HL-60 (cell line): ENCODE measurements around the gene PLG.
"Not testable (repeated sequence)": the region's sequence is repeated elsewhere in the genome, so short reads cannot be mapped to it uniquely, and the experiment has no call there.

ENCODE experiments used
- POLR2AphosphoS5 ChIP-seq: IDR thresholded peaks from 2 replicates; pipeline ENCODE4 v1.6.1; 2012; ENCODE audit warnings: low read depth
- TF ChIP-seq, protein P1 (sequence below): IDR thresholded peaks from one replicate; pipeline ENCODE4 v1.5.1; 2011; ENCODE audit warnings: low read length, control low read depth, inconsistent platforms; ENCODE audit not compliant: insufficient read depth

GRCh38 chr6:160741012-160741411 is 39.0 kb downstream of the PLG start:
- not testable (repeated sequence) for TF ChIP-seq POLR2AphosphoS5
- TF ChIP-seq, protein P1, sequence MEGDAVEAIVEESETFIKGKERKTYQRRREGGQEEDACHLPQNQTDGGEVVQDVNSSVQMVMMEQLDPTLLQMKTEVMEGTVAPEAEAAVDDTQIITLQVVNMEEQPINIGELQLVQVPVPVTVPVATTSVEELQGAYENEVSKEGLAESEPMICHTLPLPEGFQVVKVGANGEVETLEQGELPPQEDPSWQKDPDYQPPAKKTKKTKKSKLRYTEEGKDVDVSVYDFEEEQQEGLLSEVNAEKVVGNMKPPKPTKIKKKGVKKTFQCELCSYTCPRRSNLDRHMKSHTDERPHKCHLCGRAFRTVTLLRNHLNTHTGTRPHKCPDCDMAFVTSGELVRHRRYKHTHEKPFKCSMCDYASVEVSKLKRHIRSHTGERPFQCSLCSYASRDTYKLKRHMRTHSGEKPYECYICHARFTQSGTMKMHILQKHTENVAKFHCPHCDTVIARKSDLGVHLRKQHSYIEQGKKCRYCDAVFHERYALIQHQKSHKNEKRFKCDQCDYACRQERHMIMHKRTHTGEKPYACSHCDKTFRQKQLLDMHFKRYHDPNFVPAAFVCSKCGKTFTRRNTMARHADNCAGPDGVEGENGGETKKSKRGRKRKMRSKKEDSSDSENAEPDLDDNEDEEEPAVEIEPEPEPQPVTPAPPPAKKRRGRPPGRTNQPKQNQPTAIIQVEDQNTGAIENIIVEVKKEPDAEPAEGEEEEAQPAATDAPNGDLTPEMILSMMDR = not testable (repeated sequence)
